Mesothelial cell of epicardium (in vitro differentiated cells): ENCODE results near the gene HIGD2A. TPM values are rescaled to one million over a fixed set of nuclear protein-coding genes. Genes with fewer than 3 reads are reported as not detected.
"Not testable (repeated sequence)": the region's sequence is repeated elsewhere in the genome, so short reads cannot be mapped to it uniquely, and the experiment has no call there.

Experiments used
- DNase-seq, 2 experiments: peaks; one replicate each; pipeline ENCODE4 v3.0.0; 2021; ENCODE audit warnings: low spot score in 2 of 2; ENCODE audit not compliant: unreplicated experiment in 2 of 2
- H3K27ac Mint-ChIP-seq: 2 replicates; pipeline ENCODE4 v1.8.0; 2021; ENCODE audit warnings: mixed read lengths
- H3K27me3 Mint-ChIP-seq: 2 replicates; pipeline ENCODE4 v1.8.0; 2021; ENCODE audit warnings: low read depth, mixed read lengths
- H3K36me3 Mint-ChIP-seq: 2 replicates; pipeline ENCODE4 v1.8.0; 2021; ENCODE audit warnings: mixed read lengths
- H3K4me1 Mint-ChIP-seq: 2 replicates; pipeline ENCODE4 v1.8.0; 2021; ENCODE audit warnings: mixed read lengths
- H3K4me3 Mint-ChIP-seq: 2 replicates; pipeline ENCODE4 v1.8.0; 2021; ENCODE audit warnings: mild to moderate bottlenecking, moderate library complexity, mixed read lengths
- H3K9me3 Mint-ChIP-seq: 2 replicates; pipeline ENCODE4 v1.8.0; 2021; ENCODE audit warnings: mixed read lengths
- CTCF ChIP-seq: fragments of 200-600 bp; sonication (generic); IDR thresholded peaks from one replicate; pipeline ENCODE4 v1.5.0; 2021; ENCODE audit warnings: antibody characterized with exemption; ENCODE audit not compliant: unreplicated experiment
- total RNA-seq: library from RNA; stranded (reverse); gene quantifications from 3 replicates; pipeline ENCODE4 v1.2.1, GENCODE V29; 2021

The HIGD2A gene
- total RNA-seq, 1 donor from 2014 or later, result 82.5 TPM

DNA sequence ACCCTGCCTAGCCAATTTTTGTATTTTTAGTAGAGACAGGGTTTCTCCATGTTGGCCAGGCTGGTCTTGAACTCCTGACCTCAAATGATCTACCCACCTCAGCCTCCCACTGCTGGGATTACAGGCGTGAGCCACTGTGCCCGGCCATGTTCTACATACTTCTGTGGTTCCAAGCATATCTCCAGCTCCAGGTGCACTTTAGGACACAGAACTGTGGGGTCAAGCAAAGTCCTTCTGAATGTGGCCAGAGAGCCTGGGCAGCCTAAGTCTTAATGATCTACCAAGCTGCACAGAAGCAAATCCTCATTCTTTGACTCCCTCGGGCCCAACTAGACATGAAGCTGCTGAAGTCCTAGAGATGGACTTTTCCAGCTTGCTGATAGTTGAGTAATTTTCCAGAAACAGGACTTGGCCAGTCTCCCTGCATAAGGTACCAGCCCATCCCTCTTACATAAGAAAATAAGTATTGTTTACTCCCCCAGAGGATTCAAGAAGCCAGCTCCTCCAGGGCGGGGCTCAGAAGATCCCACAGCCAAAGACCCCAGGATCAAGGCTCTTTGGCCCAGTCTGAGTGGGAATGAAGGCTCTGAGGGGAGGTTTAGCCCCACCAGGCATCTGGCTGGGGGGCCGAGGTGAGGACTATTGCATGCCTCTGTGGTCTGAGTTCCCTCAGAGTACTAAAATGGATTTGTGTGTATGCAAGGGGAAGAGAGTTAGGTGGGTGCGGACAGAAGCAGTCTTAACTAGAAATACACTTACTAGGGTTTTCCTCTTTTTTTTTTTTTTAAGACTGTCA lies 19.1 kb downstream of the HIGD2A start:
- Mint-ChIP-seq H3K27me3 (no peaks in the 10 kb centered on the region), H3K9me3 (no peaks in the 10 kb centered on the region), H3K4me1 (peaks cover 1% of the 10 kb centered on the region), H3K36me3 (peaks cover 20% of the 10 kb centered on the region), H3K27ac (no peak overlapping the region), H3K4me3 (no peak overlapping the region)
- no peak for DNase-seq
- no peak for TF ChIP-seq CTCF

- H3K4me1 Mint-ChIP-seq, DNase-seq, H3K27me3 Mint-ChIP-seq, H3K4me3 Mint-ChIP-seq, H3K9me3 Mint-ChIP-seq, H3K27ac Mint-ChIP-seq: not testable (repeated sequence)
- peaks cover 19% of the 10 kb centered on the region for H3K36me3 Mint-ChIP-seq
Observed at GRCh38 chr5:176408252-176408573, 19.7 kb downstream of the HIGD2A start.

DNA sequence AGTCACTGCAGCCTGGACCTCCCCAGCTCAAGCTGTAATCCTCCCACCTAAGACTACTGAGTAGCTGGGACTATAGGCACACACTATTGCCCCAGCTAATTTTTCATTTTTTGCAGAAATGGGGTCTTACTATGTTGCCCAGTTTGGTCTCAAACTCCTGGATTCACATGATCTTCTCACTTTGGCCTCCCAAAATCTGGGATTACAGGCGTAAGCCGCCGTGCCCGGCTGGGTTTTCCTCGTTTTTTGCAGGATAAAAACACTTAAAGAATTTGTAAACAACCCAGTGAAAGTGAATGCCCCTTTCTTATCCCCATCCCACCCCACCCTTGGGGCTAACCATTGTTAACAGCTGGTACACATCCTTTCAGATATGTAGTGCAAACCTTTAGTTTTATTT lies 20.0 kb downstream of the HIGD2A start:
- no peaks in the 10 kb centered on the region for H3K27me3 Mint-ChIP-seq
- TF ChIP-seq CTCF, result no peak

DNA sequence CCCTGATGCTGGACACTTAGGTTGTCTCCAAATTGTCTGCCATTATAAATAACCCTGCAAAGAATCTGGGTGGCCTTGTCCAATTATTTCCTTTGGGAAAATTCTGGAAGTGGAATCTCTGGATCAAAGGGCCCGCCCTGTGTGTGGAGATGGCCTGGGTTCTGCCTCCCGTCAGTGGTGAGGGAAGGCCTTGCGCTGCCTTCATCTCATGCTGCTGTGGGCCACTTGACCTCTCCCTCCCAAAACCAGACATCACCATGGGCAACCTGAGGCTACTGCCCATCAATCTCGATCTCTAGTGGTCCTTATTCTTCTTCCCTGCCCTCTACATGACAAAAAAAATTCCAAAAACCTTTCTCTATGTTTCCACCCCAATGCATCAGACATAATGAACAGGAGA lies 21.2 kb downstream of the HIGD2A start:
- Mint-ChIP-seq H3K4me3 (no peak overlapping the region), H3K36me3 (peaks cover 16% of the 10 kb centered on the region), H3K9me3 (no peaks in the 10 kb centered on the region), H3K27ac (no peak overlapping the region), H3K4me1 (peaks cover 5% of the 10 kb centered on the region), H3K27me3 (no peaks in the 10 kb centered on the region)
- TF ChIP-seq CTCF, result no peak
- no peak for DNase-seq

More for the DNA sequence above, 20.0 kb downstream of the HIGD2A start:
- H3K27ac Mint-ChIP-seq, result no peak overlapping the region
- no peak overlapping the region for H3K4me3 Mint-ChIP-seq
- DNase-seq, result no peak
- peaks cover 19% of the 10 kb centered on the region for H3K36me3 Mint-ChIP-seq
- H3K9me3 Mint-ChIP-seq, result no peaks in the 10 kb centered on the region
- H3K4me1 Mint-ChIP-seq, result peaks cover 2% of the 10 kb centered on the region

GRCh38 chr5:176410486-176411180 lies 22.1 kb downstream of the HIGD2A start:
- Mint-ChIP-seq H3K27me3 (no peaks in the 10 kb centered on the region), H3K4me1 (peaks cover 12% of the 10 kb centered on the region), H3K4me3 (no peak overlapping the region), H3K36me3 (peaks cover 16% of the 10 kb centered on the region), H3K27ac (no peak overlapping the region), H3K9me3 (no peaks in the 10 kb centered on the region)
- DNase-seq, result no peak
- no peak for TF ChIP-seq CTCF

DNA sequence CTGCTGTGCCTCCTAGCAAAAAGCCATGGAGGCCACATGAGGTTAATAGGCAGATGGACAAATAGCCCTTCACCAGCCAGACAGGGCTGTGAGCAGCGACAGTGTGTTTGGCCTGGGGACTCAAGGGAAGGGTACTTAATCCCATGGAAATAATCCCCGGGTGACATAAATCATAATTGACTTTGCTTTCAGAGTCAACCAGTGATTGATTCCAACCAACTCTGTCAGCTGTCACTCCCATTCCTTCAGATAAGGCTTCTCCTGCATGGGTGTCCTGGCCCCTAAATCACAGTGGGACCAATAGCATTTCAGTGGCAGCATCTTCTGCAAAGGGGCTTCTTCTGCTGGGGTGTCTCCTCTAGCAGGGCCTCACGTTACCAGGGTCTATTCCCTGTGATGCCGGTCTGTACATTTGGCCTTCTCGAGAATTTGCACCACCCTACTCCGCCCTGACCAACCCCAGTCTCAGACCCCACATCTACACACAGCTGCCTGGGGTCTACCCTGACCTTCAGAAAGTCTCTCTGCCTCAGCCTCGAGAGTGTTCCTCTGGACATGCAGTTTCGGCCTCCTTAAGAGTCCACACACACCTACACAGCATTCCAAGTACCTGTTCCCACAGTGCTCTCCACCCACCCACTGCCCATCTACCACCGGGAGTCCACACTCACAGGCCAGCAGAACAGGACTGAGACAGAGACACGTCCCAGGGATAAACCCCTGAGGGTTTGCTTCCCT lies 24.1 kb downstream of the HIGD2A start:
- Mint-ChIP-seq H3K4me3 (no peak overlapping the region), H3K9me3 (no peaks in the 10 kb centered on the region)
- DNase-seq, result no peak

More for the DNA sequence above, 24.1 kb downstream of the HIGD2A start:
- Mint-ChIP-seq H3K27ac (no peak overlapping the region), H3K36me3 (peaks cover 8% of the 10 kb centered on the region), H3K4me1 (peaks cover 20% of the 10 kb centered on the region), H3K27me3 (no peaks in the 10 kb centered on the region)
- TF ChIP-seq CTCF, result no peak
